GM04503 (cell line): ENCODE data around the gene KCNAB2.
"Not testable (repeated sequence)": the region's sequence is repeated elsewhere in the genome, so short reads cannot be mapped to it uniquely, and the experiment has no call there.

Experiments
- DNase-seq: peaks from one replicate; pipeline ENCODE4 v3.0.0-alpha.2; 2012; ENCODE audit warnings: low read depth

The KCNAB2 gene

GRCh38 chr1:6010554-6010953 is 35.1 kb upstream of the KCNAB2 start:
- no peak for DNase-seq

GRCh38 chr1:6011161-6011945 is 34.3 kb upstream of the KCNAB2 start:
- DNase-seq: no peak

GRCh38 chr1:6011946-6012258 is 33.8 kb upstream of the KCNAB2 start:
- DNase-seq: no peak

- DNase-seq: no peak
Measured at GRCh38 chr1:6012529-6013318, 33.0 kb upstream of the KCNAB2 start.

DNA sequence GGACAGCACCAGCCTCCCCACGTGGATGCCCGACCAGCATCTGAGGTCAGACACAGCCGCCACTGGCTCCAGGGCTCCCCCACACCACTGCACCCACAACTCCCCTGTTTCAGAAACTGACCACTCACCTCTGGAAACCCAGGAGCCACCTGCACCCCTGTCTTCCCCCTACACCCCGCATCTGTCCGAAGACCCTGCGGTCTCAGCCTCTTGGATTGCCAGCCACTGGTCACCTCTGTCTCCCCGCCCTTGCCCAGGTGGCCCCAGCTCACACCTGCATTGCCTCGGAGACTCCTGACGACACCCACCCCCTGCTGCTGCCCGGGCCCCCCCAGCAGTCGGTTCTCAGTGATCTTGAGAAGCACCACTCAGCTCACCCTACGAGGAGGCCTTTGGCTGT is 32.2 kb upstream of the KCNAB2 start:
- no peak for DNase-seq

- DNase-seq: no peak
Measured at GRCh38 chr1:6014130-6014999, 31.3 kb upstream of the KCNAB2 start.

DNA sequence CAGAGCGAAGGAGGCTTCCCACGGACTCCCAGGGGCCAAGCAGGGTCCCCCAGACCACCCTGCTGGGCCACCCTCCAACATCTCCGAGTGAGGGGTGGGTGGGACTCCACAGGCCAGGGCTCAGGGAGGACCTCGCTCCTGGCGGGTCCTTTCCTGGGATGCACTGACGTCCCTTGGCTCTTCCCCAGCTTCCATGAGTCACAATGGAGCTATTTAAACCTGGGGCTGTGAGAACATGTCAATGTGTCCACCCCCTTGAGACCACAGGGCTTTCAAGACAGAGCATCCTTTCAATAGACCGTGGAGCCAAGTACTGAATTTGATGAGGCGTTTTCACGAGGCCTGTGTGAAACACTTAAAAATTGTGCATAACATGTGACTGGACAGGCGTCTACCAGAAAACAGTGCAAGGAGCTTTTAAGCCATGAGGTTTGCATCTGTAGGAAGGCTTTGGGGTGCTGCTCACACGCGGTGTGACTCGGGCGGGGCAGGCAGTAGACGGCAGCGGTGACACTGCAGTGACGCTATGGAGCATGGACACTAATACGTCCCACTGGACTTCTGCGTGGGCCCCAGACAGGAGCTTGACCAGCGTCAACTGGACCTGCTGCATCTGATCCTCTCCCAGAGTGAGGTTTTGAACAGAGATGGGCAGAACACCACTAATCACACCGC is 29.4 kb upstream of the KCNAB2 start:
- no peak for DNase-seq

DNA sequence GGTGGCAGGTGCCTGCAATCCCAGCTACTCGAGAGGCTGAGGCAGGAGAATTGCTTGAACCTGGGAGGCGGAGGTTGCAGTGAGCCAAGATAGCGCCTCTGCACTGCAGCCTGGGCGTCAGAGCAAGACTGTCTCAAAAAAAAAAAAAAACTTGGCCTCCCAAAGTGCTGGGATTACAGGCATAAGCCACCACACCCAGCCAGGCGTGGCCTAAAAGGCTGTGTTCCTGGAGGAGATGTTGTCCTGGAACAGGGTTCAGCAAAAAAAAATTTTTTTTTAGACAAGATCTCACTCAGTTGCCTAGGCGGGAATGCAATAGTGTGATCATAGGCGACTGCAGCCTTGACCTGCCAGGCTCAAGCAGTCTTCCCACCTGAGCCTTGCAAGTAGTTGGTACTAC is 28.0 kb upstream of the KCNAB2 start:
- DNase-seq: not testable (repeated sequence)

DNA sequence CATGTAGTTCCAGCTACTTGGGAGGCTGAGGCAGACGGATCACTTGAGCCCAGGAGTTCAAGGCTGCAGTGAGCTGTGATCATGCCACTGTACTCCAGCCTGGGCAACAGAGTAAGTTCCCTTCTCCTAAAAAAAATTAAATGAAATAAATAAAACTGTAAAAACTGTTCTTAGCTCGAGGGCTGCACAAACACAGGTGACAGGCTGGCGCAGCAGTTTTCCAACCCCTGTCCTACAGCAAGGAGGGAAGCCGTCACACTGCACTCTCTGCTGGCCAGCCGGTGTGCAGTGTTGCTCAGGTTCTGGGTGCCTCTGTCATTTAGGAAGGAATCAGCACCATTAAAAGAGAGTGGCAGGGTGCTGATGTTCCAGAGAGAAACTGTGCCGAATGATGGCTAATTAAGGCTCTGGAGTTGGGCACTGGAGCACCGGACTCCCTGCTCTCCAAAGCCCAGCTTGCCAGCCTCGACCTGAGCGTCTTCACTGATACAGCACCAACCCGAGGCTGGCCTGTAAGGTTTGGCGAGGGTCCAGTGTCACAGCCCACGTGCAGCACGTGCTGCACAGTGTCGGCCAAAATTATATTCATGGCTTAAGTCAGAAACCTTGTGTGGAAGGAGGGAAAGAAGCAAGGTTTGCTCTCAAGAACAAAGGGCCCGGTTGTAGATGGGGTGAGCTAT is 26.4 kb upstream of the KCNAB2 start:
- no peak for DNase-seq

DNA sequence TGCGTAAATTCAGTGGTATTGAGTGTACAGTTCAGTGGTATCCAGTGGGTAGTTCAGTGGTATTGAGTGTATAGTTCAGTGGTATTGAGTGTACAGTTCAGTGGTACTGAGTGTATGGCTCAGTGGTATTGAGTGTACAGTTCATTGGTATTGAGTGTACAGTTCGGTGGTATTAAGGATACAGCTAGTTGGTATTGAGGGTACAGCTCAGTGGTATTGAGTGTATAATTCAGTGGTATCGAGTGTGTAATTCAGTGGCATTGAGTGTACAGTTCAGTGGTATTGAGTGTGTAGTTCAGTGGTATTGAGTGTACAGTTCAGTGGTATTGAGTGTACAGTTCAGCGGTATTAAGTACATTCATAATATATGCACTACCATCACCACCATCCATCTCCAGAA is 23.5 kb upstream of the KCNAB2 start:
- no peak for DNase-seq

GRCh38 chr1:6023346-6023745 is 22.3 kb upstream of the KCNAB2 start:
- DNase-seq: no peak

DNA sequence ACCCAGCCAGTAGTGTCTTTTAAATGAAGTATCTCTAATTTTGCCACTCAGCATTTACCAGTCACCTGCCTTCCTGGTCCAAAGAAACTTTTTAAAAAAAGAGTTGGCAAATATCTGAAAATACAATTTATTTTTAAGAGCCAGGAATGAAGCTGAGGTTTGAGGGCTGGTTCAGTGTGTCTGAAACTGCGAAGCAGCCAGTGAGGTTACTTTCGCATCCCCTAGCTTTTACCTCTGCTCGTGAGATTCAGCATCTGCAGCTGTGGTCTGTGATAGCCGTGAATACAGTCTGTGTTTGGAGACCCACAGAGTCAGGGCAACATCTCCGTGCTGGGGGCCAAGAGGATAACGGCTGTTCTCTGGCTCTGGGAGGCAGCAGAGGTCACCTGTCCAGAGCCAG is 21.3 kb upstream of the KCNAB2 start:
- DNase-seq: no peak

DNA sequence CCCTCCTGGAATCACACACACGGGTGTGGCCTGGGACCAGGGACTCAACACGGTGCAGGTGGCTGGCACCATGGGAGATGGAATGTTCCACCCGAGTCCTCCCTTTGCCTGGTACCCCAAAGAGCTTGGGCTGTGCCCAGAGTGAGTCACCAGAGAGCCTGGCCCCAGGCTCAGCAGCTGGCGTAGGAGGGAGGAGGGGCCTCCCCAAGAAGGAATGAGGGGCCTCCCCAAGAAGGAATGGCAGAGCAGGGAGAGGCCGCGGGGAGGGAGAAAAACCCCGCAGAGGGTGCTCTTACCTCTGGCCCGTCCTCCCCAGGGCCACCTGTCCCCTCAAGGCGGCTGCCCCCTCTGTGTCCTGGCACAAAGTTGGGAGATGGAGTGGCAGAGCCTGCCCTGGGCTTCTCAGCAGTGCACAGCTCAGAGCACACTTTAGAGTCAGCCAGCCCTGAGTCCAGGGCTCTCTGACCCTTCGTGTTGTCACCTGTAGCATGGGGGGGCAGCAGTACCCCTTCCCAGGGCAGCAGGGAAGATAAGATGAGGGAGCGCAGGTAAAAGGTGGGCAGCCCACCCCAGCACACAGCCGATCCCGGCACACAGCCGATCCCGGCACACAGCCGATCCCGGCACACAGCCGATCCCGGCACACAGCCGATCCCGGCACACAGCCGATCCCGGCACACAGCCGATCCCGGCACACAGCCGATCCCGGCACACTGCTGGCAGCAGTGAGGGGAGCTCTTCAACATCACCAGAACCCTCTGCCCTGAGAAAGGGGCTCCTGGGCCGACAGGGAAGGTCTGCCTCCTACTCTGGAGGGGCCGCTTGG is 20.2 kb upstream of the KCNAB2 start:
- no peak for DNase-seq

DNA sequence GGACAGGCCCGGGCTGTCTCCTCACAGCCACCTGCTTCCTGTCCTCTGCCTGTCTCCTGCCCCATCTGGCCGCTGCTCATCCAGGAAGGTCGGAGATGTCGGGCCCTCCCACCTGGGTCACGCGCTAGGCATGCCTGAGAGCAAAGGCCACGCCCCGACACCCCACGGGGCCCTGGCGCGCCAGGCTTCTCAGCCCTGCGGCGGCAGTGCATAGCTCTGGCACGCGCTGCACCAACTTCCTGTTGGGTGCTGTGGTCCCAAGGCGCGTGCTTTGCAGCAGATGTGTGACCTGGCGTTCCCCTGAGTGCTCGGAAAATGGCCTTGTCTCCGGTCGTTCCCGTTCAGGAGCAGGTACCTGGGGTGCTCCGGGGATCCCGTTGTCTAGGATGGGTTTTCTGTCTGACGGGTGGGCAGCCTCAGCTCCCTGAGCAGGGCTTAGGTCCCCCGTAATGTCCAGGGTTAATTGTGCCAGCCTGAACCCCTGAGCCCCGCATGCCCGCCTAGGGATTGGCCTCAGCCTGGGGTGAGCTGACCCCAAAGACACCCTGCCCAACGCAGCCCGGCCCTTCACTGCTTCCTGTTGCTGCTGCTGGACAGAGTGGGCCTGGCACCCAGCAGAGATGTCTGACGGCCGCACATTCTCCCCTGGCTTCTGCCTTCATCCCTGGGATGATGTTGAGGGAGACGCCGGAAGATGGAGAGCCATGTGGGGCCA is 19.4 kb upstream of the KCNAB2 start:
- DNase-seq: peak; percentile 20

DNA sequence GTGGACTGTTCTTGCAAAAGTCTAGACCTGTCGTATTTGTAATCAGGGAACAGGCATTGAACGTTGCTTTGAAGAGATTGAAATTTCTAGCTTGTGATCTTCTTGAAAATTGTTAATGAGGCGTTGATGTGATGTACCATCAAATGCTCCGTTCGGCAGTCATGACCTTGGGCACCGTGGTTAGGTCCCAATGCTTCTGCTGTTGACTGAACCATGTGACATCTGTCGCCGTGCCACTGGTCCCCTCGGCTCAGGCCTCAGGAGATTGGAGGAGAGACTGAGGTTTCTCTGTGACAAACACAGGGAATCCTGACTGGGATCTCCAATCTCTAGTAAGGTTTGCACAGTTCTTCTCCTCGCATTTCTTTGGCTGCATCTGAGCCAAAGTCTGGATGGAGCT is 18.1 kb upstream of the KCNAB2 start:
- DNase-seq: no peak

- no peak for DNase-seq
Measured at GRCh38 chr1:6028042-6028850, 17.4 kb upstream of the KCNAB2 start.

DNA sequence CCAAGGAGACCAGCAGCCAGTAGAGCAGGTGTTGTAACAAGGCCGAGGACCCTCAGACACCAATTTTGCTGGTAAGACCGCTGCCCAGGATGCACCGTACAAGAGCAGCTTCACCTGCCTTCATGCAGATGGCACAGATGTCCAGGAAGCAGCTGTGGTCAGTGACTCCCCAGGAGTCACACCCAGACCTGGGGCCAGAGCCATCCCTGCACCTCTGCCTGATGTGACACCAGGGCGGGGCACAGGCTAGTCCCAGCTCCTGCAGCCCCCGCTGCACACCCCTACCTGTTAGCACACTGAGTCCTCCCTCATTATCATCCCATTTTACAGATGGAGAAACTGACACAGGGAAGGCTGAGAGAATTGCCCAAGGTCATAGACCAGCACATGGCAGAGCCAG is 16.3 kb upstream of the KCNAB2 start:
- DNase-seq: no peak

DNA sequence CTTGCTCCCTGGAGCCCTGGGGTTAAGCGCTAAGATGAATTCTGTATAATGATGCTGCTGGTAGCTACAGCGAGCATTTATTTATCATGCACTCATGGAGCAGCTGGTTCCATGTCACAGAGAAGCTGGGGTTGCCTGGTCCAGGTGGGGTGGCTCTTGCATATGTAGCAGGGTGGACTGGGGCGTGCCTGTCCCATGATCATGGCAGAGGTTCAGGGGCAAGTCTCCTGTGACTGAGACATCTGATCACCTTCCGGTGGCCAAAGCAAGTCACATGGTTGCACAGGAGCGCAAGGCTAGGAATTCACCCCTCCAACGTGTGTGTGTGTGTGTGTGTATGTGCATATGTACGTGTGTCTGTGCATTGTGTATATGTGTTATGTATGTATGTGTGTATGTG is 15.6 kb upstream of the KCNAB2 start:
- no peak for DNase-seq
